Urinary bladder (tissue), 4 donors: ENCODE measurements around the gene KIAA1755. TPM values are rescaled to one million over a fixed set of nuclear protein-coding genes. Genes with fewer than 3 reads are reported as not detected.
"Not testable (repeated sequence)": the region's sequence is repeated elsewhere in the genome, so short reads cannot be mapped to it uniquely, and the experiment has no call there.

Experiments used
- DNase-seq: peaks from one replicate; pipeline ENCODE4 v3.0.0-alpha.2; 2015; ENCODE audit errors: extremely low spot score
- H3K27ac ChIP-seq: one replicate; pipeline ENCODE4 v1.5.1; 2013; ENCODE audit warnings: low read depth, mild to moderate bottlenecking, moderate library complexity
- H3K36me3 ChIP-seq: one replicate; pipeline ENCODE4 v1.6.1; 2013; ENCODE audit warnings: mild to moderate bottlenecking, moderate library complexity; ENCODE audit not compliant: insufficient read depth
- H3K4me1 ChIP-seq: one replicate; pipeline ENCODE4 v1.6.1; 2013; ENCODE audit warnings: mild to moderate bottlenecking, moderate library complexity; ENCODE audit not compliant: insufficient read depth
- H3K4me3 ChIP-seq: one replicate; pipeline ENCODE4 v1.5.1; 2013; ENCODE audit warnings: low read depth, low read length
- WGBS: extraction: QIAGEN DNeasy Blood & Tissue Kit; methylation state at CpG from one replicate; pipeline ENCODE4 v1.1.7; 2013; 5-methylcytosine and 5-hydroxymethylcytosine counted together
- polyA plus RNA-seq: library from polyadenylated mRNA; stranded (reverse); fragments of 200-250 nt; gene quantifications from one replicate; pipeline ENCODE4 v1.2.3, GENCODE V29; 2013
- total RNA-seq: library from RNA; depleted of rRNA; stranded (reverse); fragments of >200 nt; gene quantifications from one replicate; pipeline ENCODE4 v1.2.3, GENCODE V29; 2014
- donor health status: healthy with polysubstance abuse.
- donor health status: healthy.

The KIAA1755 gene
- total and polyA plus RNA-seq, 2 donors, result 6.1 to 6.8 TPM

GRCh38 chr20:38249536-38250310 lies 10.8 kb downstream of the KIAA1755 start:
- no peak overlapping the region for H3K27ac ChIP-seq
- H3K36me3 ChIP-seq, result no peaks in the 10 kb centered on the region
- no peaks in the 10 kb centered on the region for H3K4me1 ChIP-seq
- WGBS, result 72% methylated on average over 9 of the region's 9 CpGs
- DNase-seq, result no peak
- H3K4me3 ChIP-seq, result no peak overlapping the region

- DNase-seq, result no peak
- WGBS, result 46% methylated on average over 8 of the region's 8 CpGs
- Histone ChIP-seq H3K4me1 (no peaks in the 10 kb centered on the region), H3K4me3 (no peak overlapping the region), H3K27ac (no peak overlapping the region), H3K36me3 (no peaks in the 10 kb centered on the region)
These were observed 12.4 kb downstream of the KIAA1755 start for GRCh38 chr20:38248133-38248532.

GRCh38 chr20:38247725-38248124 lies 12.8 kb downstream of the KIAA1755 start:
- 65% methylated on average over 4 of the region's 4 CpGs for WGBS
- H3K36me3 ChIP-seq, H3K27ac ChIP-seq, H3K4me1 ChIP-seq, H3K4me3 ChIP-seq, DNase-seq: not testable (repeated sequence)

GRCh38 chr20:38247166-38247509 lies 13.4 kb downstream of the KIAA1755 start:
- no peak overlapping the region for H3K4me3 ChIP-seq
- H3K4me1 ChIP-seq, result no peaks in the 10 kb centered on the region
- WGBS, result 75% methylated on average over 7 of the region's 7 CpGs
- no peak for DNase-seq
- H3K36me3 ChIP-seq, result no peaks in the 10 kb centered on the region
- no peak overlapping the region for H3K27ac ChIP-seq

- 51% methylated on average over 14 of the region's 14 CpGs for WGBS
These were observed 14.0 kb downstream of the KIAA1755 start for GRCh38 chr20:38246357-38247165.

GRCh38 chr20:38245753-38246152 lies 14.8 kb downstream of the KIAA1755 start:
- DNase-seq, result no peak
- no peak overlapping the region for H3K27ac ChIP-seq
- WGBS, result 86% methylated on average over 9 of the region's 9 CpGs
- no peak overlapping the region for H3K4me3 ChIP-seq
- H3K4me1 ChIP-seq, result no peaks in the 10 kb centered on the region
- no peaks in the 10 kb centered on the region for H3K36me3 ChIP-seq

More at GRCh38 chr20:38246357-38247165, 14.0 kb downstream of the KIAA1755 start:
- no peak overlapping the region for H3K27ac ChIP-seq
- no peak overlapping the region for H3K4me3 ChIP-seq
- DNase-seq, result no peak
- H3K4me1 ChIP-seq, result no peaks in the 10 kb centered on the region
- no peaks in the 10 kb centered on the region for H3K36me3 ChIP-seq

GRCh38 chr20:38243709-38244020 lies 16.9 kb downstream of the KIAA1755 start:
- 84% methylated on average over 2 of the region's 2 CpGs for WGBS
- no peaks in the 10 kb centered on the region for H3K4me1 ChIP-seq
- no peak for DNase-seq
- H3K36me3 ChIP-seq, result no peaks in the 10 kb centered on the region
- no peak overlapping the region for H3K4me3 ChIP-seq
- no peak overlapping the region for H3K27ac ChIP-seq

- WGBS, result 56% methylated on average over 5 of the region's 5 CpGs
- Histone ChIP-seq H3K4me3 (no peak overlapping the region), H3K36me3 (no peaks in the 10 kb centered on the region), H3K27ac (no peak overlapping the region), H3K4me1 (no peaks in the 10 kb centered on the region)
- DNase-seq, result no peak
These were observed 17.5 kb downstream of the KIAA1755 start for GRCh38 chr20:38242848-38243708.

- H3K27ac ChIP-seq, result no peak overlapping the region
- H3K36me3 ChIP-seq, result no peaks in the 10 kb centered on the region
- H3K4me1 ChIP-seq, result no peaks in the 10 kb centered on the region
- 92% methylated on average over 3 of the region's 3 CpGs for WGBS
- H3K4me3 ChIP-seq, result no peak overlapping the region
- DNase-seq, result no peak
These were observed 19.3 kb downstream of the KIAA1755 start for GRCh38 chr20:38241201-38241600.

GRCh38 chr20:38239441-38239840 lies 21.1 kb downstream of the KIAA1755 start:
- WGBS, result 35% methylated on average over 3 of the region's 3 CpGs
- H3K4me1 ChIP-seq, result no peaks in the 10 kb centered on the region
- no peak overlapping the region for H3K4me3 ChIP-seq
- H3K27ac ChIP-seq, result no peak overlapping the region
- H3K36me3 ChIP-seq, result no peaks in the 10 kb centered on the region
- DNase-seq, result no peak

- Histone ChIP-seq H3K27ac (no peak overlapping the region), H3K4me3 (no peak overlapping the region), H3K36me3 (no peaks in the 10 kb centered on the region), H3K4me1 (no peaks in the 10 kb centered on the region)
- 77% methylated on average over 3 of the region's 3 CpGs for WGBS
- DNase-seq, result no peak
These were observed 21.7 kb downstream of the KIAA1755 start for GRCh38 chr20:38238829-38239228.

- no peak for DNase-seq
- H3K4me1 ChIP-seq, result no peaks in the 10 kb centered on the region
- no peak overlapping the region for H3K4me3 ChIP-seq
These were observed 23.2 kb downstream of the KIAA1755 start for GRCh38 chr20:38237381-38237780.

GRCh38 chr20:38231531-38232121 lies 28.9 kb downstream of the KIAA1755 start:
- WGBS, result 50% methylated on average over 10 of the region's 10 CpGs
- no peak for DNase-seq
- no peak overlapping the region for H3K27ac ChIP-seq
- H3K4me3 ChIP-seq, result no peak overlapping the region
- no peaks in the 10 kb centered on the region for H3K4me1 ChIP-seq
- no peaks in the 10 kb centered on the region for H3K36me3 ChIP-seq

More at GRCh38 chr20:38237381-38237780, 23.2 kb downstream of the KIAA1755 start:
- WGBS, result 81% methylated on average over 3 of the region's 3 CpGs
- no peak overlapping the region for H3K27ac ChIP-seq
- no peaks in the 10 kb centered on the region for H3K36me3 ChIP-seq
